GM12801 (cell line): ENCODE results near the gene SLC30A5.

ENCODE experiments used
- CTCF ChIP-seq: IDR thresholded peaks from one replicate; pipeline ENCODE4 v1.5.1; 2011; ENCODE audit warnings: control low read depth; ENCODE audit not compliant: insufficient read length; ENCODE audit errors: extremely low read depth

SLC30A5 gene

GRCh38 chr5:69140827-69141226, 47.0 kb downstream of the SLC30A5 start:
- TF ChIP-seq CTCF, result no peak

DNA sequence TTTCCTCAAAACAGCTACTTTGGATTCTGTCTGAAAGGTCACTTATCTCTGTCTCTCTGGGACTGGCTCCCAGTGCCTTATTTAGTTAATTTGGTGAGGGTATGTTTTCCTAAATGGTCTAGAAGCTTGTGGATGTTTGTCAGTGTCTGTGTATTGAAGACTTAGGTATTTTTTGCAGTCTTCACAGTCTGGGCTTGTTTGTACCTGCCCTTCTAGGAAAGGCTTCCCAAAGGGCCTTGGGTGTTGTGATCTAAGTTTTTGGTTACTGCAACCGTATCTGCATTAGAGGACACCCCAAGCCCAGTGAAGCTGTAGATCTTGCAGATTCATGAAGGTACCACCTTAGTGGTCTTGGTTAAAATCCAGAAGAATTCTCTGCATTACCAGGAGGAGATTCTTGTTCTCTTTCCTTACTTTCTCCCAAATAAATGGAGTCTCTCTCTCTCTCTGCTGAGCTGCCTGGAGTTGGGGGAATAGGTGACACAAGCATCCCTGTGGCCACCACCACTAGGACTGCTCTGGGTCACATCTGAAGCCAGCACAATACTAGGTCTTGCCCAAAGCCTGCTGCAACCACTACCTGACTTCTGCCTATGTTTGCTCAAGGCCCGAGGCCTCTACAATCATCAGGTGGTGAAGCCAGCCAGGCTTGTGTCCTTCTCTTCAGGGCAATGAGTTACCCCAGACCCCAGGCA, 55.3 kb downstream of the SLC30A5 start:
- TF ChIP-seq CTCF, result no peak

GRCh38 chr5:69149676-69150010, 55.8 kb downstream of the SLC30A5 start:
- TF ChIP-seq CTCF, result no peak

DNA sequence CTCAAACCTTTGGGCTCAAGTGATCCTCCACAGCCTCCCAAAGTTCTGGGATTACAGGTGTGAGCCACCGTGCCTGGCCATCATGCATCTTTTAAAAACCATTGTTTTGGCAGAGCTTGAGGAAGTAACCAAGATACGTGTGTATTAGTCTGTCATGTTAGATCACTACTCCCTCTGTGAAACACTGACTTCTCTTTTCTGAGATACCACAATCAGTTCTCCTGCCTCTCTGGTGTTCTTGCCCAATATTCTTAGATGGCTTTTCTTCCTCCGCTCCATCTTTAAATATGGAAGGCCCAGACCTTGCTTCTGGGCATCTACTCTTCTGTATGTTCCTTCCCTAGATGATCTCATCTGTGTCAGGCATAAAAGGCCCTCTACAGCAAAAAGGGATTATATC, 58.9 kb downstream of the SLC30A5 start:
- TF ChIP-seq CTCF, result no peak

GRCh38 chr5:69156456-69156855, 62.6 kb downstream of the SLC30A5 start:
- TF ChIP-seq CTCF, result no peak

DNA sequence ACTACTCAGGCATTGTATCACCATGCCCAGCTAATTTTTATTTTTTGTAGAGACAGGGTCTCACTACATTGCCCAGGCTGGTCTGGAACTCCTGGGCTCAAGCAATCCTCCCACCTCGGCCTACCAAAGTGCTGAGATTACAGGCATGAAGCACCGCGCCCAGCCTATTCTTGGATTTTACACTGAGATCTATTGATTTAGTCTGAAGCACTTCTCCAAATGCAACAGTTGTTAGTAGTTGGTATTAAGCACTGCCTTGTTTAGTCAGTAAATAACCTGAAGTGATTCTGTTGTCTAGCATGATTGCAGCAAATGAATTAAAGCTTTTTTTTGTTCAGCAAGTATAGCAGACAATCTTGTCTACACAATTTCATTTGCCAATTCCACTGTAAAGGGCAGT, 64.2 kb downstream of the SLC30A5 start:
- TF ChIP-seq CTCF, result no peak

DNA sequence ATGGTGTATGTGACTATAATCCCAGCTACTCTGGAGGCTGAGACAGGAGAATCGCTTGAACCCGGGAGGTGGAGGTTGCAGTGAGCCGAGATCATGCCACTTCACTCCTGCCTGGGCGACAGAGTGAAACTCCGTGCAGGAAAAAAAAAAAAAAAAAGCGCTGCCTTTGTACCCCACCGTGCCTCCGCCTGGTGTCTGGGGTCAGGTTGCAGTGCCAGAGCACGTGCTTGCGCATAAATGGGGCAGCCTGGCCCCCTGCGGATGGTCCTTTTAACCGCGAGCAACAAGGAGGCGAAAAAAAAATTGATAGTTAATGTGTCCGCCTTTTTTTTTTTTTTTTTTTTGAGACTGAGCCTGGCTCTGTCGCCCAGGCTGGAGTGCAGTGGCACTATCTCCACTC, 66.8 kb downstream of the SLC30A5 start:
- no peak for TF ChIP-seq CTCF
